HEK293 (cell line): ENCODE measurements around the gene AIPL1.

Source experiments
- GLIS1 ChIP-seq: fragments of 450-650 bp; formaldehyde crosslinking; IDR thresholded peaks from 2 replicates; pipeline ENCODE4 v1.5.1; 2016; ENCODE audit warnings: missing biosample characterization, missing genetic modification characterization
- INSM2 ChIP-seq: fragments of 450-650 bp; formaldehyde crosslinking; IDR thresholded peaks from 2 replicates; pipeline ENCODE4 v1.5.1; 2016; ENCODE audit warnings: missing biosample characterization, missing genetic modification characterization
- KLF9 ChIP-seq: fragments of 450-650 bp; formaldehyde crosslinking; IDR thresholded peaks from 2 replicates; pipeline ENCODE4 v1.5.1; 2016; ENCODE audit warnings: missing biosample characterization, missing genetic modification characterization, low read depth
- ZBTB21 ChIP-seq: fragments of 450-650 bp; formaldehyde crosslinking; IDR thresholded peaks from 2 replicates; pipeline ENCODE4 v1.5.1; 2017; ENCODE audit warnings: missing biosample characterization, missing genetic modification characterization
- ZBTB26 ChIP-seq: fragments of 450-650 bp; formaldehyde crosslinking; optimal IDR thresholded peaks from 2 replicates; pipeline ENCODE3; 2016; ENCODE audit warnings: missing biosample characterization, mild to moderate bottlenecking, missing genetic modification characterization
- ZIC2 ChIP-seq: fragments of 450-650 bp; formaldehyde crosslinking; IDR thresholded peaks from 2 replicates; pipeline ENCODE4 v1.5.1; 2016; ENCODE audit warnings: missing biosample characterization, missing genetic modification characterization
- ZNF146 ChIP-seq: fragments of 450-650 bp; formaldehyde crosslinking; IDR thresholded peaks from 2 replicates; pipeline ENCODE4 v1.5.1; 2016; ENCODE audit warnings: missing biosample characterization, missing genetic modification characterization
- ZNF169 ChIP-seq: fragments of 450-650 bp; formaldehyde crosslinking; IDR thresholded peaks from 2 replicates; pipeline ENCODE4 v1.5.1; 2016; ENCODE audit warnings: missing biosample characterization, missing genetic modification characterization
- ZNF174 ChIP-seq: fragments of 450-650 bp; formaldehyde crosslinking; IDR thresholded peaks from 2 replicates; pipeline ENCODE4 v1.5.0; 2017; ENCODE audit warnings: missing biosample characterization, mild to moderate bottlenecking, missing genetic modification characterization
- ZNF24 ChIP-seq: fragments of 450-650 bp; formaldehyde crosslinking; IDR thresholded peaks from 2 replicates; pipeline ENCODE4 v1.5.1; 2016; ENCODE audit warnings: missing biosample characterization, missing genetic modification characterization
- ZNF423 ChIP-seq: fragments of 450-650 bp; formaldehyde crosslinking; IDR thresholded peaks from 2 replicates; pipeline ENCODE4 v1.5.1; 2016; ENCODE audit warnings: missing biosample characterization, missing genetic modification characterization
- ZNF560 ChIP-seq: fragments of 450-650 bp; formaldehyde crosslinking; IDR thresholded peaks from 2 replicates; pipeline ENCODE4 v1.5.1; 2017; ENCODE audit warnings: missing biosample characterization, missing genetic modification characterization, borderline replicate concordance
- ZNF580 ChIP-seq: fragments of 450-650 bp; formaldehyde crosslinking; IDR thresholded peaks from 2 replicates; pipeline ENCODE4 v1.5.1; 2016; ENCODE audit warnings: missing biosample characterization, missing genetic modification characterization
- ZNF610 ChIP-seq: fragments of 450-650 bp; formaldehyde crosslinking; IDR thresholded peaks from 2 replicates; pipeline ENCODE4 v1.5.1; 2016; ENCODE audit warnings: missing biosample characterization, missing genetic modification characterization, borderline replicate concordance
- ZNF747 ChIP-seq: fragments of 450-650 bp; formaldehyde crosslinking; IDR thresholded peaks from 2 replicates; pipeline ENCODE4 v1.5.1; 2016; ENCODE audit warnings: missing biosample characterization, missing genetic modification characterization
- ZNF768 ChIP-seq: fragments of 450-650 bp; formaldehyde crosslinking; IDR thresholded peaks from 2 replicates; pipeline ENCODE4 v1.5.1; 2018; ENCODE audit warnings: missing biosample characterization, mild to moderate bottlenecking, missing genetic modification characterization
- ZNF843 ChIP-seq: fragments of 450-650 bp; formaldehyde crosslinking; IDR thresholded peaks from 2 replicates; pipeline ENCODE4 v1.5.1; 2016; ENCODE audit warnings: missing biosample characterization, missing genetic modification characterization
- ZSCAN30 ChIP-seq: fragments of 450-650 bp; IDR thresholded peaks from 2 replicates; pipeline ENCODE4 v1.5.1; 2018; ENCODE audit warnings: missing biosample characterization, mild to moderate bottlenecking, missing genetic modification characterization, moderate library complexity
- TF ChIP-seq, protein P1 (sequence below): fragments of 450-650 bp; IDR thresholded peaks from 2 replicates; pipeline ENCODE4 v1.5.1; 2018; ENCODE audit warnings: missing biosample characterization, missing genetic modification characterization
- TF ChIP-seq, protein P2 (sequence below): sonication (generic); formaldehyde crosslinking; IDR thresholded peaks from 2 replicates; pipeline ENCODE4 v1.8.1; 2022; ENCODE audit warnings: mild to moderate bottlenecking, moderate library complexity, missing genetic modification reagents
- TF ChIP-seq, protein P3 (sequence below): fragments of 450-650 bp; formaldehyde crosslinking; conservative IDR thresholded peaks from 2 replicates; pipeline ENCODE4 v1.5.1; 2016; ENCODE audit warnings: low read depth, missing biosample characterization, missing genetic modification characterization
- TF ChIP-seq, protein P4 (sequence below): fragments of 450-650 bp; formaldehyde crosslinking; IDR thresholded peaks from 2 replicates; pipeline ENCODE4 v1.5.1; 2016; ENCODE audit warnings: missing biosample characterization, missing genetic modification characterization
- TF ChIP-seq, protein P5 (sequence below): fragments of 450-650 bp; formaldehyde crosslinking; IDR thresholded peaks from 2 replicates; pipeline ENCODE4 v1.5.1; 2016; ENCODE audit warnings: missing biosample characterization, missing genetic modification characterization

AIPL1 gene

GRCh38 chr17:6443692-6444570 is 9.0 kb upstream of the AIPL1 start, which contains the start of gene PIMREG (continued):
- TF ChIP-seq ZIC2 (peak; percentile 72), GLIS1 (tag by site-specific recombination) (peak; percentile 72), ZNF146 (peak; percentile 20; the same call in 1 of the 2 replicates), INSM2 (tag by site-specific recombination) (peak; percentile 45; the same call in 1 of the 2 replicates), ZBTB21 (tag by site-specific recombination) (no peak; the same call in 1 of the 2 replicates), ZNF169 (tag by site-specific recombination) (no peak), ZSCAN30 (tag by site-specific recombination) (peak; percentile 61; the same call in 1 of the 2 replicates), ZNF843 (0 out of 2 replicates have a peak, but pooled peaks have one; percentile 15), ZNF24 (tag by site-specific recombination) (peak; percentile 68), ZNF174 (tag by site-specific recombination) (no peak), ZNF580 (tag by site-specific recombination) (peak; percentile 48; the same call in 1 of the 2 replicates), KLF9 (tag by site-specific recombination) (peak; percentile 35), ZNF560 (tag by site-specific recombination) (no peak), ZBTB26 (peak; percentile 94), ZNF610 (tag by site-specific recombination) (peak; percentile 48; the same call in 1 of the 2 replicates), ZNF423 (tag by site-specific recombination) (no peak), ZNF747 (no peak), ZNF768 (tag by site-specific recombination) (peak; percentile 47; the same call in 1 of the 2 replicates)
- TF ChIP-seq, protein P1, sequence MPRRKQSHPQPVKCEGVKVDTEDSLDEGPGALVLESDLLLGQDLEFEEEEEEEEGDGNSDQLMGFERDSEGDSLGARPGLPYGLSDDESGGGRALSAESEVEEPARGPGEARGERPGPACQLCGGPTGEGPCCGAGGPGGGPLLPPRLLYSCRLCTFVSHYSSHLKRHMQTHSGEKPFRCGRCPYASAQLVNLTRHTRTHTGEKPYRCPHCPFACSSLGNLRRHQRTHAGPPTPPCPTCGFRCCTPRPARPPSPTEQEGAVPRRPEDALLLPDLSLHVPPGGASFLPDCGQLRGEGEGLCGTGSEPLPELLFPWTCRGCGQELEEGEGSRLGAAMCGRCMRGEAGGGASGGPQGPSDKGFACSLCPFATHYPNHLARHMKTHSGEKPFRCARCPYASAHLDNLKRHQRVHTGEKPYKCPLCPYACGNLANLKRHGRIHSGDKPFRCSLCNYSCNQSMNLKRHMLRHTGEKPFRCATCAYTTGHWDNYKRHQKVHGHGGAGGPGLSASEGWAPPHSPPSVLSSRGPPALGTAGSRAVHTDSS (tag by site-specific recombination) = no peak
- TF ChIP-seq, protein P2, sequence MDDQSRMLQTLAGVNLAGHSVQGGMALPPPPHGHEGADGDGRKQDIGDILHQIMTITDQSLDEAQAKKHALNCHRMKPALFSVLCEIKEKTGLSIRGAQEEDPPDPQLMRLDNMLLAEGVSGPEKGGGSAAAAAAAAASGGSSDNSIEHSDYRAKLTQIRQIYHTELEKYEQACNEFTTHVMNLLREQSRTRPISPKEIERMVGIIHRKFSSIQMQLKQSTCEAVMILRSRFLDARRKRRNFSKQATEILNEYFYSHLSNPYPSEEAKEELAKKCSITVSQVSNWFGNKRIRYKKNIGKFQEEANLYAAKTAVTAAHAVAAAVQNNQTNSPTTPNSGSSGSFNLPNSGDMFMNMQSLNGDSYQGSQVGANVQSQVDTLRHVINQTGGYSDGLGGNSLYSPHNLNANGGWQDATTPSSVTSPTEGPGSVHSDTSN (CRISPR knock-in tag) = peak; percentile 96; the same call in 1 of the 2 replicates
- TF ChIP-seq, protein P3, sequence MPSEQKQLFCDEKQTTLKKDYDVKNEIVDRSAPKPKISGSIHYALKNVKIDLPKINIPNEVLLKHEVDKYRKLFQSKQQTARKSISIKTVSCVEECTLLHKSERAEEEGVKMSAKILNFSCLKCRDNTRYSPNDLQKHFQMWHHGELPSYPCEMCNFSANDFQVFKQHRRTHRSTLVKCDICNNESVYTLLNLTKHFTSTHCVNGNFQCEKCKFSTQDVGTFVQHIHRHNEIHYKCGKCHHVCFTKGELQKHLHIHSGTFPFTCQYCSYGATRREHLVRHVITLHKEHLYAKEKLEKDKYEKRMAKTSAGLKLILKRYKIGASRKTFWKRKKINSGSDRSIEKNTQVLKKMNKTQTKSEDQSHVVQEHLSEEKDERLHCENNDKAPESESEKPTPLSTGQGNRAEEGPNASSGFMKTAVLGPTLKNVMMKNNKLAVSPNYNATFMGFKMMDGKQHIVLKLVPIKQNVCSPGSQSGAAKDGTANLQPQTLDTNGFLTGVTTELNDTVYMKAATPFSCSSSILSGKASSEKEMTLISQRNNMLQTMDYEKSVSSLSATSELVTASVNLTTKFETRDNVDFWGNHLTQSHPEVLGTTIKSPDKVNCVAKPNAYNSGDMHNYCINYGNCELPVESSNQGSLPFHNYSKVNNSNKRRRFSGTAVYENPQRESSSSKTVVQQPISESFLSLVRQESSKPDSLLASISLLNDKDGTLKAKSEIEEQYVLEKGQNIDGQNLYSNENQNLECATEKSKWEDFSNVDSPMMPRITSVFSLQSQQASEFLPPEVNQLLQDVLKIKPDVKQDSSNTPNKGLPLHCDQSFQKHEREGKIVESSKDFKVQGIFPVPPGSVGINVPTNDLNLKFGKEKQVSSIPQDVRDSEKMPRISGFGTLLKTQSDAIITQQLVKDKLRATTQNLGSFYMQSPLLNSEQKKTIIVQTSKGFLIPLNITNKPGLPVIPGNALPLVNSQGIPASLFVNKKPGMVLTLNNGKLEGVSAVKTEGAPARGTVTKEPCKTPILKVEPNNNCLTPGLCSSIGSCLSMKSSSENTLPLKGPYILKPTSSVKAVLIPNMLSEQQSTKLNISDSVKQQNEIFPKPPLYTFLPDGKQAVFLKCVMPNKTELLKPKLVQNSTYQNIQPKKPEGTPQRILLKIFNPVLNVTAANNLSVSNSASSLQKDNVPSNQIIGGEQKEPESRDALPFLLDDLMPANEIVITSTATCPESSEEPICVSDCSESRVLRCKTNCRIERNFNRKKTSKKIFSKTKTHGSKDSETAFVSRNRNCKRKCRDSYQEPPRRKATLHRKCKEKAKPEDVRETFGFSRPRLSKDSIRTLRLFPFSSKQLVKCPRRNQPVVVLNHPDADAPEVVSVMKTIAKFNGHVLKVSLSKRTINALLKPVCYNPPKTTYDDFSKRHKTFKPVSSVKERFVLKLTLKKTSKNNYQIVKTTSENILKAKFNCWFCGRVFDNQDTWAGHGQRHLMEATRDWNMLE (tag by site-specific recombination) = no peak
- TF ChIP-seq, protein P4, sequence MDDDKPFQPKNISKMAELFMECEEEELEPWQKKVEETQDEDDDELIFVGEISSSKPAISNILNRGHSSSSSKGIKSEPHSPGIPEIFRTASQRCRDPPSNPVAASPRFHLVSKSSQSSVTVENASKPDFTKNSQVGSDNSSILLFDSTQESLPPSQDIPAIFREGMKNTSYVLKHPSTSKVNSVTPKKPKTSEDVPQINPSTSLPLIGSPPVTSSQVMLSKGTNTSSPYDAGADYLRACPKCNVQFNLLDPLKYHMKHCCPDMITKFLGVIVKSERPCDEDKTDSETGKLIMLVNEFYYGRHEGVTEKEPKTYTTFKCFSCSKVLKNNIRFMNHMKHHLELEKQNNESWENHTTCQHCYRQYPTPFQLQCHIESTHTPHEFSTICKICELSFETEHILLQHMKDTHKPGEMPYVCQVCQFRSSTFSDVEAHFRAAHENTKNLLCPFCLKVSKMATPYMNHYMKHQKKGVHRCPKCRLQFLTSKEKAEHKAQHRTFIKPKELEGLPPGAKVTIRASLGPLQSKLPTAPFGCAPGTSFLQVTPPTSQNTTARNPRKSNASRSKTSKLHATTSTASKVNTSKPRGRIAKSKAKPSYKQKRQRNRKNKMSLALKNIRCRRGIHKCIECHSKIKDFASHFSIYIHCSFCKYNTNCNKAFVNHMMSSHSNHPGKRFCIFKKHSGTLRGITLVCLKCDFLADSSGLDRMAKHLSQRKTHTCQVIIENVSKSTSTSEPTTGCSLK = no peak
- TF ChIP-seq, protein P5, sequence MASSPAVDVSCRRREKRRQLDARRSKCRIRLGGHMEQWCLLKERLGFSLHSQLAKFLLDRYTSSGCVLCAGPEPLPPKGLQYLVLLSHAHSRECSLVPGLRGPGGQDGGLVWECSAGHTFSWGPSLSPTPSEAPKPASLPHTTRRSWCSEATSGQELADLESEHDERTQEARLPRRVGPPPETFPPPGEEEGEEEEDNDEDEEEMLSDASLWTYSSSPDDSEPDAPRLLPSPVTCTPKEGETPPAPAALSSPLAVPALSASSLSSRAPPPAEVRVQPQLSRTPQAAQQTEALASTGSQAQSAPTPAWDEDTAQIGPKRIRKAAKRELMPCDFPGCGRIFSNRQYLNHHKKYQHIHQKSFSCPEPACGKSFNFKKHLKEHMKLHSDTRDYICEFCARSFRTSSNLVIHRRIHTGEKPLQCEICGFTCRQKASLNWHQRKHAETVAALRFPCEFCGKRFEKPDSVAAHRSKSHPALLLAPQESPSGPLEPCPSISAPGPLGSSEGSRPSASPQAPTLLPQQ (tag by site-specific recombination) = 0 out of 2 replicates have a peak, but pooled peaks have one; percentile 35
